HG03159 (cell line): ENCODE results near the gene SERPINH1.
"Not testable (repeated sequence)": the region's sequence is repeated elsewhere in the genome, so short reads cannot be mapped to it uniquely, and the experiment has no call there.

Source experiments
- ATAC-seq: cut with Tn5 transposase; IDR thresholded peaks from one replicate; pipeline ENCODE4 v1.9.1; 2021; ENCODE audit warnings: mild to moderate bottlenecking, moderate library complexity; ENCODE audit not compliant: unreplicated experiment

SERPINH1 gene

DNA sequence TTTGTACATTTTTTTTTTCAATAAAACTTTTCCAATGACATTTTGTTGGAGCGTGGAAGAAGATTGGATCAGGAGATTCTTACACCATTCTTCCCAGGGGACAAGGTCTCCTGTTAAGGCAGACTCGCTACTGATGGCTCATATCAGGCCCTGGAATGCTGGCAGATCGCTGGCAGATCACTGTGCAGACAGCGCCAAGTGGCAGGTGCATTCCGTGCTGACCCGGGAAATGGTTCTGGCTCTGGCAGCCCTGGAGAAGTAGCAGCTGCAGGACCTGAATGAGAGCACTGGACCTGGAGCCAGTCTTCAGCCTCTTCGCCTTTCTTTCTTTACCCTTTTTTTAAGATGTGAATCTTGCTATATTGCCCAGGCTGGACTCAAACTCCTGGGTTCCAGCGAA lies 10.7 kb downstream of the SERPINH1 start:
- ATAC-seq = no peak

DNA sequence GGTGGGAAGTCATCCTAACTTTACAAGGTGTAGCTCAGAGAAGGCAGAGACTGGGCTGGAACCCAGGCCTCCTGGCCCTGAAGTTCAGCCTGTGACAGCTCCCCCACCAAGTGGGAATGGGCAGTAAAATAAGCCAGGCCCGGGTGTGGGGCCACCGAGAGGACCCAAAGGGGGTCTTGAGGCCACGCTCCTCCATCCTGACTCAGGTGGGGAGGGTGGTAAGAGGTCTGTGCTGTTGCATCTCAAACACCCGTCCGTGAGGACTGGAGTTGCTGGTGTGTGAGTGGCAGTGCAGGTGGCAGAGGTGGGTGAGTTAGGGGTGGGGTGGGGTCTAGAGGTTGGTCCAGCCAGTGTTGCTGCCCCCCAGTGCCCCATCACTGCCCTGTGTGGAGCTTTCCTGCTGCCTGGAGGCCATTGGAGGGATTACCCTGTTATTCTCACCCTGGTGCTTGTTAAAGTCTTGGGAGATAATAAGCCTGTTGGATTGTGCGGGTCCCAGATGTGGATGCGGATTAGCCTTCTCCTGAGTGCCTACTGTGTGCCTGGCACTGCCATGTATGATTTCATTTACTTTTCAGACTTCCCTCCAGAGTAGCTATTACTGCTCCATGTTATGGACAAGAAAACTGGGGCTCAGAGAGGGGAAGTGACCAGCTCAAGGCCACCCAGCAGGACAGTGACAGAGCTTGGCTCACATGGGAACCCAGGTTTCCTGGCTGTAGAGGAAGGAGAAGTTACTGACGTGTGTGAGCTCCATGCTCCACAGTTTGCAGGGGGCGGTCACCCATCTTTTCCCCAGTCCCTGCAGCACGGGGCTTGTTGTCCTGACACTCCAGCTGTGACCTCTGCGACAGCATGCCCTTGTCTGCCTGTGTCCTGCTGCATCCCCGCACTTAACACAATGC lies 12.9 kb downstream of the SERPINH1 start:
- no peak for ATAC-seq

DNA sequence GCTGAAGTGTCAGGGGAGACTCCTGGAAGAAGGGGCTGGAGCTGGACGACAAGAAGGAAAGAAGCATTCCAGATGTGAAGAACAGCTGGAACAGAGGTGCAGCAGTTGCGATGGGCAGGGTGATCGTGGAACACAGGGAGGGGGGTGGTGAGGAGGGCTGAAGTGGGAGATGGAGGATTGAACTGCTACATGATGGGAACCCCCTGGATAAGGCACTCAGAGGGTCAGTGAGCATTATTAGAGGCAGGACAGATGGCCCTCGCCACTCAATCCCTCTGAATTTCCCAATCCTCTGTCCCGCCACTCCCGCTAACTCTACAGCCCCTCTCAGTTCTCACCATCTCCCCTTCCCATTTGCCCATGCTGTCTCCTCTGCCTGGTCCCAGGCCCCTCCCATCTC lies 14.0 kb downstream of the SERPINH1 start:
- no peak for ATAC-seq

DNA sequence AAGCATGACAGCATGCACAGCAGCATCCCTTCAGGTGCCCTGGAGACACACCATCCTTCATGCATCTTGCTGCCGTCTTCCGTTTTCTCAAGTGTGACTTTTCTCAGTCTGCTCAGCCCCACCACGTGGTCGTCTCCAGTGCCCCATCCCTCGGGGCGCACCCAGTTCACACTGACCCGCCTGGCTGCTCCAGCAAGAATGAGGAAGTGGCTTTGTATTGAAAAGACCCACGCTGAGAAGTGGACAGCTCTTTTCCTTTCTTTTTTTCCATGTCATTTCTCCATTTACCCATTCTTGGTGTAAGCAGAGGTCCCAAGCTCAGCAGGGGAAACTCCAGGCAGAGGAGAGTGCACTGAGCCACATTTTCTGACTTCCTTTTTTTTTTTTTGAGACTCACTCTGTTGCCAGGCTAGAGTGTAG lies 14.5 kb downstream of the SERPINH1 start:
- ATAC-seq = no peak

DNA sequence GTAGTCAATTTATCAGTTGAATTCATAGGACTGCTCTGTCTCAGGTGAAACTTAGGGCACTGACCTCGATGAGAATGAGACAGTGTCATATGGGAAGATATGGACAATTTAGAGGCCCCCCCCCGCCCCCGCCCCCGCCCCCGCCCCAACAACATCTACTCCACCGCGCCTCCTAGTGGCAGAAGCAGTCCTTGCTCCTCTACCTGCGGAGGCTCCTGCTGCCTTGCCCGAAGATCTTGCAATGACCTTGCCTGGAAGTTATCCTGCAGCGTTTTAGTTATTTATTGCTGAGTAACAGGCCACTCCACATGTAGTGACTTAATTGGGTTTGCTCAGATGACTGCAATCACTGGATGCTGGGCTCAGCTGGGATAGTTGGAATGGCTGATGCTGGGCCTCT lies 15.2 kb downstream of the SERPINH1 start:
- ATAC-seq = no peak

DNA sequence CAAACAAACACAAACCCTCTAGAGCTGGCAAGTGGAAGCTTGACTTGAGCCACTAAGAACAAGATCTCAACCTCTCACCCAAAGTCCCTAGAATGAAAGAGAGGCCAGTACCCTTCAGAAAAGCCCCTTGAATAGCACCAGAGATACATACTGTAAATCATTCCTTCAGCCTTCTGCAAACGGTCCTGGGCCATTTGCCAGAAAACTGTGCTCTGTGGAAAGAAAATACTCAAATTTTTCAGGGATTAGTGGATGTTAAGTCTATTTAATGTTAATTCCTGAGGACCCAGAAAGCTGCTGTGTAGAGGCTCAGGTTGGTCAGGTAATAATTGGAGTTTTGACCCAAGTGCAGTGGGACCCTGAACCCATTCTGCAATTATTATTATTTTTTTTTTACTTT lies 16.9 kb downstream of the SERPINH1 start:
- ATAC-seq = no peak

GRCh38 chr11:75579841-75580240 lies 17.8 kb downstream of the SERPINH1 start:
- ATAC-seq = no peak

- ATAC-seq = no peak
These were observed 20.4 kb downstream of the SERPINH1 start for GRCh38 chr11:75582506-75582894.

DNA sequence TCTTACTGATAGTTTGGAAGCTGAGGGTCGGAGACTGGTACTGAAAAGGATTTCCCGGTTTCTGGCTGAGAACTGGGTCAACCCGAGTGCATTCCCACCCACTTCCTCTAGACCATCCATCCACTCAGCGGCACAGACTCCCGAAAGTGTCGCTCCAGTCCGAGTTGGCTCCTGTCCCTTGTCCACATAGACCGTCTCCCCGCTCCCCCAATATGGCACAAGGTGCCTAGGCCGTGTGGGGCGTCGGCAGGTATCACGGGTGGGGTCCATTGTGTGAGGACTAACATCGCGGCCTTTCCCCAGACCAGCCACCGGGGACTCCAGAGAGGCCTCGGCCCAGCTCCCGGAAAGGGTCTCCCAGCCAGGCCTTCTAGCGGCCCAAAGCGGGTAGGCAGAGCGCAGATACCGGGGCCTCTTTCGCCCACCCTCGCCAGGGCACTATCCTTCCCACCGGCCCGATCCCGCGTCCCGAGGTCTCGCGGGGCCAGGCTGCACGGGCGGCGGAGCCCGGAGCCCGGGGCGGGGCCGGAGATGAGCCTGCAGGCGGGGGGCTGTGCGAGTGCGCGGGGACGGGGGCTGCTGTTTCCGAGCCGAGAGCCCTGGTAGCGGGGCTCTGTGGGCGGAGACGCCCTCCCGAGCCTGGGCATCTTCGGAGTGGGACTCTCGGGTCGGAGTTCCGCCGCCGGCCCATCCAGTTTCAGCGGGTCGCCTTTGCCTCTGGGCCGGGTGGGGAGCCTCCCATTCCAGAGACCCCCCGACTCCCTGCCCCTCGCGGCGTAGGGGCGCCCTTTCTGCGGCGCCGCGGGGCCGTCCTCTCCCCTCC lies 21.1 kb downstream of the SERPINH1 start:
- no peak for ATAC-seq

- ATAC-seq = no peak
These were observed 21.9 kb downstream of the SERPINH1 start for GRCh38 chr11:75583718-75584658.

- not testable (repeated sequence) for ATAC-seq
These were observed 22.7 kb downstream of the SERPINH1 start for GRCh38 chr11:75584659-75585292.

- ATAC-seq = no peak
These were observed 23.2 kb downstream of the SERPINH1 start for GRCh38 chr11:75585293-75585670.

- no peak for ATAC-seq
These were observed 24.3 kb downstream of the SERPINH1 start for GRCh38 chr11:75586395-75586794.

DNA sequence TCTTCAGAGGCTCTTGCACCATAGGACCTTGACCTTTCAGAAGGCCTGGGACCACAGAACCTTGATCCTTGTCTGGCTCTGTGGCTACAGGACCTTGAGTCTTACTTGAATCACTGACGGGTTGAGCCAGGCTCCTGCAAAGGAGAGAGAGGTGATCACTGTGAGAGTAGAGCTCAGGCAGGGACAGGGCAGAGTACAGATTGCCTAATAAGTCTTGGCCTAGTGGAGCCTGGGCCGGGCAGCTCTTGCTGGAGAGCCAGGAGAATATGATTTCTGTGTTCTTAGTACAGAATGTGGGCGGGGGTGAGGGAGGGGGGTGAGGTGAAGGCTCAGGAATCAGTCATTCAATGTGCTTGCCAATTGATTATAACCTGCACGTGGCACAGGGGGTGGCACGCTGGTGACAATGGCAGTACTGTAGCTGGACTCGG lies 26.0 kb downstream of the SERPINH1 start:
- ATAC-seq = no peak

DNA sequence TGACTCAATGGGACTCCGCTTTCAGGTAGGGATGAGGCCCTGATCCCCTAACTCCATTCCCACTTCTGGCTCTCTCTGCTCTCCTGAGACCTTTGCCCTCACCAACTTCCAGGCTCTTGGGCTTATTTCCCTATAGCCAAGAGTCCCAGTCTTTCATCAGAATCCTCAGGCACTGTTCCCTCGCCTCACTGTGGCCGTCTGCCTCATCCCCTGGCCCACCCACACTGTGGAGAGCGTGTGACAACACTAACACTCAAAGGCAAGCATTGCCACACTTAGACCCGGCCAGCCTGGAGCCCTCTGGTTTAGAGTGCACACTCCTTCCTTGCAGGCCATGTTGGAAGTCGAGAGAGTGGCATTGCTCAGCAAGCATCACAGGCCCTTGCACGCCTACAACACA lies 27.0 kb downstream of the SERPINH1 start:
- ATAC-seq = no peak

DNA sequence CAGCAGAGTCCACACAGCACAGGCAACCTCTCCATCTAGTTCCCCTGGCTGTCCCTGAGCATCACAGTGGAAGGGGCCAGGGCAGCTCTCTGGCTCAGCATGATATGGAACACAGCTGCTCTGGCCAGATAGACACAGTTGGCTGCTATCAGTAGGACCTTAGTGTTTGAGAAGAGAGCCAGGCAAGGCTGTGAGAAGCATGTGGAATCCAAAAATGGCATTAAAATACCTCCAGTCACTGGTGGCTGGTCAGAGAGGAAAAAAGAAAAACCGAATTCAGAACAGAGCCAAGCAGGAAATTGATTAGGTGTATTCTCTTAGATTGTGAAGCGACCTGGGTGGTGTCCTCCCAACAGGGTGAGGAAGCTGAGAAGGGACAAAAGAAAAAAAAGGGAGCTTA lies 27.9 kb downstream of the SERPINH1 start:
- ATAC-seq = no peak

DNA sequence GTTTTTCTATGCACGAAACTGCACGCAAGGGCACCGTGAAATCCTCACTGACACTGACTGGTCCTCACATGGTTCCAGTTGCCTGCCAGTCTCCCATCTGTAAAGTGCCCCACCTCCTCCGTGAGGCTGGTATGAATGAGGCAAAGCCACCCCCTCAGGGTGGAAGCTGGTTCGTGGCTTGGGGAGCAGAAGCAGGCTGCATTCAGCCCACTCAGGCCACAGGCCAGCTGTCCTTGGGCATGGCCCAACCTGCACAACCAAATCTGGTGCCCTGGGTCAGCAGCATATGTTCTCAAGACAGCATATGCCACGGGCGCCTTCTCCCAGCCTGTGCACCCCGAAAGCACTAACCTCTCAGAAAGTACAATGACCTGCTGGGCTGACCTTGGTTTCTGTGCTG lies 29.3 kb downstream of the SERPINH1 start:
- no peak for ATAC-seq

DNA sequence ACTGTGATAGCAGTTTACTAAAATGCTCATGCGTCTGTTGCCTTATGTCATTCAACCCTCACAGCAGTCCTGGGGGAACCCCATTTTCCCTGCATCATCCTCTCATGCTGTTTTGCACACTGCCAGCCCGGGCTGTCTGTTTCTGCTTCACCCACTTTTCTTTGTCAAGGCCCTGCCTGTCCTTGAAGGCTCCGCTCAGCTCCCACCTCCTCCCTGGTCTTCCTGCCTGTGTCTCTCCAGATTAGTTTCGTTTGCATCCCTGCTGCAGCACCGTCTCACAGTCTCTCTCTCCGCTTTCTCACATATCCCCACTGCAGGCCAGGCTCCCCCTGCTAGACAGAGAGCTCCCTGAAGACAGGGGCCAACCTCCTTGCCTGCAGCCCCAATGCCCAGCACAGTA lies 29.9 kb downstream of the SERPINH1 start:
- no peak for ATAC-seq

DNA sequence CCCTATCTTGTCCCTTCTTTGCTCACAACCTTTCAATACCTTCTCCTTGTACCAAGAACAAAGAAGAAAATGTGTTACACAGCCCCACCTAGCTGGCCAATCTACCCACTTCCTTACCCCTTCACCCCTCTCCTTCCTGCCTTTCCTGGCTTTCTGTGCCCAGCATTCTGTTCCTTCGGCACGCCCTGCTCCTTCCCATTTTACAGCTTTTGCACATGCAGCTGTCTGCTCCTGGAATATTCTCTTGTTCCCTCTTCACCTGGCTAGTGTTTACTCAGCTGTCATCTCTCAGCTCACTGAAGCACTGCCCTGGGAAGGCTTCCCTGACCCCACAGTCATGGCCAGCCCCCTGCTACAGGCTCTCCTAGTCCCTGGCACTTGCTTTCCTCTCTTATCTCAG lies 30.7 kb downstream of the SERPINH1 start:
- ATAC-seq = no peak

DNA sequence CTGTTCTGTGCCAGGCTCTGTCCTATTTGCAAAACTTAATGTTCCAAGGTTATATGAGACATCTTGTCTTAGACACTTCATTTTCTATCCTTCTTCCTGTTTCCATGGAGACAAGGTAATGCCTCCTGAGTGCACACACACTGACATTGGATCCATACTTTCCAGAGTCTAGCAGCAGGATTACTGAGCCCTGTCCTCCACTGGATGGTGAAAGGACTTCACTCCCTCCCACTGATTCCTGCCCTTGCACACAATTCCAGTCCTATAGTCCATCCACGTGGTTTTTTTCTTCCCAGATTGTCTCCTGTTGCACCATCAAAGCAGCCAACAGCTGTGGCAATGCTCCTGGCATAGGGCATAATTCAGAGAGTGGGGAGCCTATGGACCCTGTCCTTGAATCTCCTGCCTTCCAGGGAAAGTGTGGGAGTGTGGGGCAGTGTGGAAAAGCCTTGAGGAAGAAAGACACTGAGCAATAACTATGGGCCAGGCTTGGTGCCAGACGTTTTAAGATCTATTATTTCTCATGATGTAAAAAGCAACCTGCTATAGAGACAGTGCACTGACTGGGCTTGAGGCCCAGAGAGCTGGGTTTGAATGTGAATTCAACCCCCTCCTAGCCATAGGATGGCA lies 31.3 kb downstream of the SERPINH1 start:
- ATAC-seq = no peak
